Stimulated activated CD8-positive, alpha-beta memory T cell treated with anti-CD3 and anti-CD28 coated beads, Interleukin-7, amount 100 ng/mL, for 4 hours (primary cell): ENCODE data around the gene CRACR2A.

Experiments used
- DNase-seq, 2 donors: peaks; one replicate each; pipeline ENCODE4 v3.0.0-alpha.2; 2020; ENCODE audit warnings: low read depth in 2 of 2

Gene CRACR2A

DNA sequence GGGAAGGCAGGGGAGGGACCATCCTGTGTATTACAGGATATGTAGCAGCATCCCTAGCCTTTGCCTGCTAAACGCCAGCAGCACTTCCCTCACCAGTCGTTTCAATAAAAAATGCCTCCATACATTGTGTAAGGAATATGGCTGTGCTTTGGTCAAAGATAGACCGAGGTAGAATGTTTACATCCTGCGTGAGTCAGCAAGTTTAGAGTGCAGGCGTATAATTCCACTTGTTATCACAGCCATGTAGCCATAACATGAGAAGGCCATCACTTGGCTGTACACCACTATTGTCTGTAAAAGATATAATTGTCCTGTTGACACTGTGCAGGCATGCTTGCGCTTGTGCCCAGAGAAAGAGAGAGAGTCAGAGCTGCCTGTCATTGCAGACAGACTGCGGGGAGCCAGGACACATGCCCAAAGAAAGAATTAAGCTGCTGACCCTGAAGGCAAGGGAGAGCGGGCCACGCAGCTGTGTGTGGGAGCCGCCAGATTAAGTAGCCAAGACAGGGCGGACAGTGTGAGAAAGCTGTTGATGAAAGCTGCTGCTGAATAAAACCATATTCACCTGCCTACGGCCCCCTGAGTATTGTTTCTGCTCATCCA is 68.4 kb downstream of the CRACR2A start:
- DNase-seq = no peak

DNA sequence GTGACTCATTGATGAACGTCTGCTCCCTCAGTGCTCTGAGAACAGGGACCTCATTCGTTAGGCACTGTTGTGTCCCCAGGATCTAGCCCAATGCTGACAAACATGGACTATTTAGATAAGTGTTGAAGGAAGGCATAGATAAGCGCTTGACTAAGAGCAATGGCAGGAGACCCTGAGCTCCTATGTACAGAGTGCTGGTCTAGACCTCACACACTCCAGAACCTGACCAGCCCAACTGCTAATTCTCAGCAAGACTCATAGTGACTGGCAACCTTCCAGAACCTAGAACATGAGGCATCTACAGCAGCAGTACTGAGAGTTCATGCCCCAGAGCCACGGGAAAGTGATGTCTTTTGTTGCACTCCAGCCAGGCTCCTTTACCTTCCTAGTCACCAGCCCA is 69.2 kb downstream of the CRACR2A start:
- DNase-seq = no peak

DNA sequence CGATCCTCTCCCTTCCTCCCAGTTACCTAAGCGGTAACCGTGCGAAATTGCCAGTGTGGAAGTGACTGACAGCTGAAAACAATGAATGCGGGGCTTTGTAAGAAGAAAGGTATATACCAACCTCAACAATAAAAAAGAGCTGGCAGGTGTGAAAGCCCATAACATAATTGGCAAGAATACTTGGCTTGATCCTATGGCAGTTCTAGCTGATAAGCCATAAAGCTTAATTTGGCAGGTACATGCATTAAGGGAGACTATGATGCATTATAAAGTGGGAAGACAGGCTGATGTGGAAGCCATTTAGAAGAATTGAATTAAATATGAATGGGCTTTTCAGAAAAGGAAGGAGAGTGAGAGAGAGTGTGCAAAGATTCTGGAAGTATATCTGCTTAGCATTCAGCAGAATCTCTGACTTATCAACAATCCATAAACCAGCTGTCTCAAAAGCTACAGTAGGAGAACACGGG is 71.3 kb downstream of the CRACR2A start:
- DNase-seq = no peak

DNA sequence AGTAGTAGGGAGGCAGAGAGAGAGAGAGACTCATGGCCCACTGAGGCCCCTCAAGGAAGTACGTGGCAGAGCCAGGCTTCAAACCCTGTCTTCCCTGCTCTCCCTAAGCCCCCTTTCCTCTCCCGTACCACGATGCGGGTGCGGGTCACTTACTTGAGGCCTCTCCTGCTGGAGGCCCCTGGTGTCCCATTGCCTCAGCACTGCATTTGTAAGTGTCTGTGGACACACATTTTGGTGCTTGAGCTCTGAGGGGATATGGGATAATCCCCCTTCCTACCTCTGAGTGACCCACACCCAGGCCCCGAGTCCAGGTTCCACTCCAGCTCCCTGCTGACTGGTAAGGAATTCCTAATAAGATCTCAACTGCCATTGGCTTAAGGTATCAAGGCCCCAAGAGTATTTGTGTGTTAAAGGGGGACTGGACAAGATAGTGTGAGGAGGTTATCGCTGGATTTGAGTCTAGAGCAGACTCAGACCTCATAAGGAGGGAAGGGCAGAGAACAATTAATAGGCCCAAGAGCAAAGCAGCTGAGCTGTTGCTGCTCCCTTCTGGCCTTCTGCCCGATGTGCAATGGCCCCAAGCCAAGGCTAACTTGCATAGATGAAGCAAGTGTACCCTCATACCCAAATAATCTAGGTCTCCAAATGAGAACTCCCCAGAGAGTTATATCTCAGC is 71.9 kb downstream of the CRACR2A start:
- no peak for DNase-seq

DNA sequence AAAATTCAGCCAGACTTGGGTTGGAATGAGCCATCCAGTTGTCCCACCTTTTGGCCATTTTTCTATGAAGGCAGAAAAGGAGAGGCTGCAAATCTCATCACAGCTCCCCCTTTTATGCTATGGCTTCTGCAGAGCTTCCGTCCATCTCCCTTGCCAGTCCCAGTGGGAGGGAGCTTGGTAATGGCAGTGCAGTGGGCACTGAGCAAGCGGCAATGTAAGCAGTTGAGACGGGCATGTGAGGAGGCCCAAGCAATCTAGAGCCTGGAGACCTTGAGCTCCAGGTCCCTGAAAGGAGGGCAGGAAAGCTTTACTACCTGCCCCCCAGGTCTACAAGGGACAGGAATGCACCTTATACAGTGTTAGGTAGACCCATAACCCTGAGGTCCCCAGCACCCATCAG is 73.1 kb downstream of the CRACR2A start:
- no peak for DNase-seq

DNA sequence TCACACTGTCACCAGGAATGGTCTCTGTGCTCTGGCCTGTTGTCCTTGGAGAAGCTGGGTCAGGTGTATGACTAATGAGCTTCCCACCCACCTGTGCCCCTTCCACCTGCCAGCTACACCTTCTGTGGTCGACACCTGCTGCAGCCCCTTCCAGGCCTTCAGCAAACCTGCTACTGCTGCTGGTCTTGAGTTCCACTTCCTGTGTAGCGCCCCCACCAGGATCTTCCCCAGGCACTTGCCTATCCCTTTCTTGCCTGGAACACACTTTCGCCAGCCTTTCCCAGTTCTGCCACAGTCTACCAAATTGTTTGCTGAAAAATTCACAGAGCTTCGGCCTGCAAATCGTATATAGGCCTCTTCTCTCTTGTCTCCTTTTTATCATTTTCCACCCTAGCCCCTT is 75.3 kb downstream of the CRACR2A start:
- no peak for DNase-seq

DNA sequence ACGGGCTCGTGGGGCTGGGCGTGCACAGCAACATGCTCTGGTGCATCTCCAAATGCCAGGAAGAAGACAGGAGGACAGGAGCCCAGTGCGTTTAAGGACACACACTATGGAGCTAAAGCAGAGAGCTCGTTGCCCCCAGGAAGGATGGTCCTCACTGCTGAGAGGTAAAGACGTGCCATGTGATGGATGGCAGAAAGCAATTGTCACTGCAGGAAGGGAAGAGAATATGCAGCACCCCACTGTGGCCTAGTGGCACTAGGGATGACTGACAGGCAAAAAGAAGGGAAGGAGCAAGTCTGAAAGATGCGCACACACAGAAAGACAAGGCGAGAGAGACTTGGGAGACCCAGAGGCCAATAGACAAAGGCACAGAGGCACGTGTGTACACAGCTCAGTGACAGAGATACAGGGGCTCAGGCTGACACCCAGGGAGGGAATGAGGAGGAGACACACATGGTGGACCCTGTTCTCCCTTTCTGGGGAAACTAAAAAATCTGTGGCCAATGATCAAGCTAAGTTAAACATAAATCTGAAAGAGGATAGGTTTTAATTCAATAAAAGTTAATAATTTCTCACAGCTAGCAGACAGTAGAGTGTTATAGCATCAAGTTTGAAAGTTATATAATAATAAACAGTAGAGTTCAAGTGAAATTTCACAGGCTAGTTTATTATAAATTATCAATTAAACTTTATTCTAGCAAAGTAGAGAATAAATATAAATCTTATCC is 78.8 kb downstream of the CRACR2A start:
- no peak for DNase-seq

DNA sequence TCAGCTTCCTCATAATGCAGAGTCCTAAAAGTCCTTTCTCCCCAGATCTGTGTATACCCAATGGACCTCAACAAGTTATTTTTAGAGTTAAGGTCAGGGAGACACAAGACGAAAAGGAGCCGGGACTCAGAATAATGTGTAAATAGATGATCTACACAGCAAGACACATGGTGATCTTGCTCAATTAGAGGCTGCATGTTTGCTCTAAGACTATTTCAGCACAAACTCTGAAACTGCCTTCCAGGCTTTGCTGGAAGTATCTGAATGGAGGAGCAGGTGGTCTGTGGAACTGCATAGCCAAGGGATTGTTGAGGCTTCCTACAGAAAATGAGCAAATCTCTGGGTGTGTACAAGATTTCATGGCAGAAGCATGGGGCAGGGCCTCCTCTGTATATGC is 80.8 kb downstream of the CRACR2A start:
- DNase-seq = no peak

DNA sequence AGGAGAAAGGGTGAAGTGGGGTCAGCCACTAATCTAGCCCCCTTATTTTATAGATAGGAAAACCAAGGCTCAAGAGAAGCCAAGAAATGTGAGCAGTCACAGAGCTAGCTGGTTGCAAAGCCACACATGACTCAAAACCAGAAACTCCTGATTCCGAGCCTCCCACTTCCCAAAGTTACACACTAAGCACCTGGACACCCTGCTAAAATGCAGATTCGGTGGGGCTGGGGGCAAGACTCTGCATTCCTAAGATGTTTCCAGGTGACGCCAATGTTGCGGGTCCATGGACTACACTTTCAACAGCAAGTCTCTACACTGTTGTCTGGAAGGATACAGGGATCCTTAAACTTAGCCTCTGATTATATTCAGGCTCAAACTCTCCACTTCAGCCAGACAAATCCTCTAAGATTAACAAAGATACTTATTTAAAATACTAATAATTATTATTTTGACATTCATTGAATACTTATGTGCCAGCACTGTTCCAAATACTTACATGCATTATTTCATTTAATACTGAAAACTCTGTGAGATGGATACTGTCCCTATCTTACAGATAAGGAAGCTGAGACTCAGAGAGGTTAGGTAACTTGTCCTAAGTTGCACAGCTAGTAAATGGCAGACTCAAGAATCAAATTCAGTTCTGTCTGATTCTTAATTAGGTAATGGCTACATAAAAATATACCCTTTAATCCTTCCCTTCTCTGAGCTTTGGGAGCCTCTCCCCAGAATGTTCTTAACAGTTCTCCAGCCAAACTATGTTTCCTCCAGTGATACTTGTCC is 81.4 kb downstream of the CRACR2A start:
- no peak for DNase-seq

DNA sequence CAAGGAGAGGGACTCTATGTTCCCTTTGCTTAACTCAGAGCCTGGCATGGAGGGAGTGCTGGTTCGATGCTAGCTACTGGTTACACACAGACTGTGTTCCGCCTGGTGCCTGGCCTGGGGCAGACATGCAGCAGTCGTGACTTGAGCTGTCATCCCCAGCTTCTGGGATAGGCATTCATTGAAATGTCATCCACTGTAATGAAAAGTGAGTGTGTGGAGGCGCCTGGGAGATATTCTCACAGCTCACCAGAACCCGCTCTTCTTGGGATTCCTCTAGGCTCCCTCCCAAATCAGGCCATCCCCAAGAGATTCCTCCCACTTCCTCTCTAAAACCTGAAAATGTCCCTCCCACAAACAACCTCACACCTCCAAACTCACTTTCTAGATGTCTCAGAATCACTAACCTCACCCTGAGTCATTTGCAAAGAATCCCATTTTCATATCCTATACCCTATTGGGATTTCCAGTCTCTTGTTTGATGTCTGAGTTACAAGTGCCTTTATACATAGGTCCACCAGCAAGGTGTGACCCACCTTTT is 82.8 kb downstream of the CRACR2A start:
- no peak for DNase-seq

DNA sequence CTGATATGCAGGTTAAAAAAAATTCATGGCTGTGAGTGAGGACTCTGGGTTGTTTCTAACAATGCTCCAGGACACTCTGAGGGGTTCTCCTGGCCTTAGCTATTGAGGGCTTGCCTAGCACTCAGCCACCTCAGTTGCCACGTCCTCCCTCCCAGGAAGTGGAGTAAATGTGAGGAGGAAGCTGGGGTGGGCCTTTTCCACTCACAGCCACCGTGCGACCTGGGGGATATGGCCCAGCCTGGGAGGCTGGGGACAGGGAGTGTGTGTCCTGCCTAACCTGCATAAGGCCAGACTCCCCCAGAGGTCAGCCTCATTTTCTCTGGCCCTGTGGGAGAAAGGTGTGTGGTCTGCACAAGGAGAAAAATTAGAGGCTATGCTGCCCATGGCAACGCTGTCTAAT is 83.3 kb downstream of the CRACR2A start:
- DNase-seq = no peak

DNA sequence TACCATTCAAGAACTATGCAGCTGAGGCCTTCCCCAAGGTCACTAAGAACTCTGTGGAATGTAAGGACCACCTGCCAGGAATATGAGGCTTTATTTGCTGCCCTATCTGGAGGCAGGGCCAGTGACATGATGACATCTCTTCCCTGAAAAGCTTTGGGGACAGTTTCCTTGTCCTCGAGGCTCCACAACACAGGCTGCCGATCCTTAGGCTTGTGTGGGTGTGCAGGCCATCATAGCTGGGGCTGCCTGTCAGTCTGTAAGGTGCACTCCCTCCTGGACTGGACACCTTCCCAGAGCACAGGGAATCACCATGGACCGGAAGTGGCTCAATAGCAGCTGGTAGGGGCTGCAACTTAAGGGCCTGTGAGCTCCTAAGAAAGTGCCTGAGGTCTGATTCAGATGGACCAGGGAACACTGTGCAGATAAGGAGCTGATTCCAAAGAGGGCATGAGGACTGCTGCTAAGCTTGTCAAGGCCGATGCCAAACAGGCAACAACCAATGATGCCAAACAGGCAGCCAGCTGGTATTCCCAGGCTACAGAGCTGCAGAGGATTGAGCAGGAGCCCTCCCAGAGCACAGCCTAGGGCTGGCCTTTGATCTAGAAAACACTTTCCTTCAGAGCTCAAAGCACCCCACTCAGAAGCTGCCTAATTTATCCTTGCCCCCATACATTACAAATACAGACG is 84.3 kb downstream of the CRACR2A start:
- no peak for DNase-seq

DNA sequence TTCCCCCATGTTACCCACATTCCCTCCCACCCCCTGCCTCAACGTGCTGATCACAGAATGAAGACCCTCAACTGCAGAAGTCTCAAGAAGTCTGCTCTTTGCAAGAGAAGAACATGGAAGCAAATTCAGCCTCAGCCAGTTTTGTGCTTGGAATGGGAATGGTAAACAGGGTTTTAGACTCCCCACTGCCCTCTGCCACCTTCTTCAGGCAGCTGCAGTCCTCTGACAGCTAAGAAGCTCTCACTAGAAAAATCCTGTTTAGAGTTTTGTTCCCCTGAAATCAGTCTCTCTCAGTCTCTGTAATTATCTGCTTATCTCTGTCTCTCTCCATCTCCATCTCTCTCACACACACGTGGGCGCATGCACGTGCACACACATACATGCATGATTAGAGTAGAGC is 85.4 kb downstream of the CRACR2A start:
- no peak for DNase-seq

DNA sequence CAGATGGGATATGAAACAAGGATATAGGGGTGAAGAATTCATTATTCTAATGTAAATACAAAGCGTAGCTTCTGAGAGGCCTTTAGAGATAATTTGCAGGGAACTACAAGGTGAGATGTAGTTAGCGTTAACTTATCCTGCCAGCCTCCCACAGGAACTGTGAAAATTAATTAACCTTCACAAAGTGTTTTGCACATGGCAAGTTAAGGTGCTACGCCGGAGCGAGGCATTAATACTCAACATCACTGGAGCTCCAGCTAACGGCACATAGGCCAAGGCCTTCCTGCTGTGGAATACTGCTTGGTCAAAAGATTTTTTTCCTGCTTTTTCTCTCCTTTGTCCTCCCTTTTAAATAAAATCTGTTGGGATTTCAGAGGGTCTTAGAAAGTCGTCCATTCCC is 86.5 kb downstream of the CRACR2A start:
- no peak for DNase-seq

DNA sequence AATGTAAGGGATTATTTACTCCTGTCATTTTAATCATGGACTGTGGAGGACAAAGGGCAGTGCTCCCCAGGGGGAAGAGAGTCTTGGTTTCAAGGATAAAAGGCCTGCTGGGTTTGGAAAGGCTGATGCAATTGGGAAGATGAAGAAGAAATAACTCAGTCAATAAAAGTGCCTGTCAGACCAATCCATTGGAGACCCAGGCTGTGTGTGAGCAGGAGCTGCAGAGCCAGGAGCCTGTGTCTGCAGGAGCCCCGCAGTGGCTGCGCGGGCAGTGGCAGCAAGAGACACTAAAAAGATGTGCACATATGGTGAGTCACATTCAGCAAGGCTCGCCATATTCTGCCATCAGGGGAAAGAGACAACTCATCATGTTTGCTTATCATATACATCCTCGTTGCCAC is 90.4 kb downstream of the CRACR2A start:
- DNase-seq = no peak

DNA sequence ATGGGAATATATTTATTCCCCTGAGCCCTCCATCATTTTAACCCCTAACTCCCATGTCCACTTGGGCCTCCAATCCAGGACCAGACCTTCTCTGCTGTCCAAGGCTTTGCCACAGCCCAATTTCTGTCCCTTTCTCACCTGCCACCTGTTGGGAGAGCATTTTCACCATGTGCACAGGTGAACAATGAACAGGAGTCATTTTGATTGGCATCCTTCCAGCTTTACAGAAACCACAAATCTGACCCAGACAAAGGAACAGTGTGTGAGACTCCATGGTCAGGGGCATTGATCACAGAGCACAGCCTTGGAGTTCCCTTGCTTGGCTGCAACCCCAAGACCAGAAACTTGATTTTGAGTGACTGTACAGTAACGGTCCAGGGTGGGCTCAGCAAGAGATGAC is 91.9 kb downstream of the CRACR2A start:
- DNase-seq = no peak

DNA sequence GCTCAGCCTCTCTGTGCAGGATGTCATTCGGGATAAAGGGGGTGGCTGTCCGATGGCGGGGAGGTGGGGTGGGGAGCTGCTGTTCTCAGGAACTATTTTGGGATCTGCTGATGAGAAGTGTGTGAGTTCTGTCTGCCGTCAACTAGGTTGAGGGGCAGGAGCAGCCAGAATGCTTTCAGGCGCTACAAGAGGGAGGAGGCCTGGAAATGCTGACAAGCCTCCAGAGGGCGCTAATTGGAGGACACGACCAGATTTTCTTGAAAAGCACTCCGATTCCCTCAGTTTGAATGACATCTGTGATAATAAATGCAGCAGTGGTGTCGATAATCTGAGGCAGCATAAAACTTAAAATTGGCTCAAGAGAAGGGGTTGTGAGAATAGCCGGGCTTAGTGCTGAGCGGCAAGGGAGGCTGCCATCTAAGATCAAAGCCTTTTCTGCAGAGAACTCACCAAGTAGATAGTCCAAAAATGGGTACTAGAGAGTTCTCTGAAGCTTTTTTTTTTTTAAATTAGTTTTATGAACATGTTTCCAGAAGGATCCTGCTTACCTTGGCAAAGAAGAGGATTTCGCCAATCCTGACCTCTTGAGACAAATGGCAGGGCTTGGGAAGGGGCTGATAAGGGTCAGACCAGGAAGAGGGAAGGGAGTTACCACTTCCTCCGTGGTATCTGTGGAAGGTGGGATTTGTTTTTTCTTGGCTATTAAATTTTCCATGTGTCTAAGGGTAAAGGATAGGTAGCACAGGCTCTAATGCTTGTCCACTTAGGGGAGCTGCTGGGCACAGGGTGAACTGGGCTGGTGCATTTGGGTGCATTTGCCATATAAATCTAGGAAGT is 94.4 kb downstream of the CRACR2A start:
- no peak for DNase-seq

DNA sequence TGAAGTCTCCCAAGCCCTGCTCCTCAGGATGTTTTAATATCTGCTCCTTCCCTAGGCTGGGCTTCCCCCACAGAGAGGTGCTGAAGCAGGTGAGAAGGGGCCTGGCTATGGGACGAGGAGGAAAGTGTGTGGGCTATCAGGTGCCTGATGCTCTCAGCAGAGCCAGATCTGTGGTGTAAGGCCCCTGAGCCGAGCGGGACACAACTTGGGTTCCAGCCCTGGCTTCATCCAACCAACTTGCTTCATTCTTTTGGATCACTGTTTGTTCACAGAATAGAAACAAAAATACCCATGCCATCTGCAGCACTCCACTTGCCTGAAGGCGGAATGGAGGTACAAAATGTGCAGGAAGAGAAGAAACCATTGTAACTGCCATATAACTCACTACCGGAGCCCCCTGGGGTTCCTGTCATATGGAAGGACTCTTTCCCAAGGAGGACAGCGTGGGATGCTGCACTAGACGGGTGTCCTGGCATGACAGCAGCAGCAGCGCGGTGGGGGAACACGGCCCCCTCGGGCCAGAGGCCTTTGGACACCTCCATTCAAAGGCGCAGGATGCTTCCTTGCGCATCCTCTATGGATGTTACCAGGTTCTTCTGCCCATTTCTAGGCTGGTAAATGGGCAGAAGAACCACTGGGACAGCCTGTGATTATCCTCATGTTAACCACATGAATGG is 95.8 kb downstream of the CRACR2A start:
- DNase-seq = no peak

DNA sequence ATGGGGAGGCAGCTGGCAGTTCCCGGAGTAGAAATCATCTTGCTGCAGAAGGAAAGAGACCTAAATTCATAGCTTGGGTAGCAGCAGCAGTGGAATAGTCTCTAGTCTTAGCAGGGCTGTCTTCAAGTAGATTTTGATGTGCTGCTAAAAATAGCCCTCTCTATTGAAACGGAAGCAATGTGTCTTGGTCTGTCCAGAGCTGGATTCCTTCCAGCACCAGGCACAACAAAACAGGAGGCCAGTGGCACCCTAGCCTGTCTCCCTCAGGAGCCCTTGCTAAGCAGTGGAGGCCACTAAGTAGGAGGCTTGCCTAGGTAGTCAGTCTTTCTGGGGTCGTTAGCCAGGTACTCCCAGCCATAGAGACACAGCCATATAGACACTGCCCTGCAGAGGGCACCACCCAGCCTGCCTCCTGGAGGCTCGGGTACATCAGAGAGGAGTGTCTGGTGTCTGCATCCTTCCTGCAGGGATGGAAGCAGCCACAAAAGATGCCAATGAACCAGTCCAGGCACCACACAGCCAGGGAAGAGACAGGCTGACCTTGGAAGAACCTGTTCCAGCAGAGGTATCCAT is 97.5 kb downstream of the CRACR2A start:
- DNase-seq = no peak
